ENCODE measurements around the gene P3H2. TPM values are rescaled to one million over a fixed set of nuclear protein-coding genes. Genes with fewer than 3 reads are reported as not detected.

Gene P3H2
- total and polyA plus RNA-seq, 2 of the 4 experiments (the other 2 are of a cell fraction), result 54.7 to 64.3 TPM

- POLR2A ChIA-PET (ENCODE audit: unreplicated experiment), result no interaction called here
- H3K23ac ChIP-seq (ENCODE audit: low read depth, low read length), result no peak overlapping the region
- H3K4ac ChIP-seq (ENCODE audit: low read depth, low read length), result no peak overlapping the region
- no peak overlapping the region for H3K9ac ChIP-seq (ENCODE audit: low read depth, low read length)
- no CpG with 5 or more reads among the region's 2 CpGs for WGBS, 2 experiments (ENCODE audit: extremely low coverage in 2 of 2, insufficient read length in 1 of 2)
- dilution Hi-C loops (cut with HindIII; ENCODE audit: low sequenced_read_pairs, unreplicated experiment) (no loop called here), intact Hi-C loops (cut with micrococcal nuclease) (no loop called here), in situ Hi-C loops (cut with MboI; ENCODE audit: low sequenced_read_pairs) (no loop called here)
- H2AK5ac ChIP-seq (ENCODE audit: low read depth, low read length), result no peak overlapping the region
- no peak overlapping the region for H2BK20ac ChIP-seq (ENCODE audit: low read depth, low read length)
- 0 out of 2 replicates have a peak, but pooled peaks cover 2% of the 10 kb centered on the region for H3K27me3 ChIP-seq (ENCODE audit: control insufficient read depth, insufficient read depth, low read length)
- no peak overlapping the region for H3K4me2 ChIP-seq (ENCODE audit: low read depth, low read length)
- no peak overlapping the region for H3K56ac ChIP-seq (ENCODE audit: extremely low read depth, insufficient read depth, low read length)
- no TSS peak for BruUV-seq (replicated peaks)
- no peaks in the 10 kb centered on the region for H3K36me3 ChIP-seq (ENCODE audit: control insufficient read depth, insufficient read depth, low read length)
- no peak overlapping the region for H4K91ac ChIP-seq (ENCODE audit: insufficient read depth, low read depth, low read length)
- no peak overlapping the region for H3K14ac ChIP-seq (replicated peaks; ENCODE audit: low read depth, low read length)
- H4K20me1 ChIP-seq (ENCODE audit: insufficient read depth, low read length), result no peaks in the 10 kb centered on the region
- no peak for ATAC-seq (ENCODE audit: low read depth)
- no peaks in the 10 kb centered on the region for H3K9me1 ChIP-seq (ENCODE audit: insufficient read depth, low read length)
- no peaks in the 10 kb centered on the region for H3K79me1 ChIP-seq (ENCODE audit: low read depth in 1 of 2, low read length in 2 of 2)
- H2AFZ ChIP-seq (replicated peaks; ENCODE audit: low read length, poor library complexity), result no peak overlapping the region
- no peak overlapping the region for H3K27ac ChIP-seq (ENCODE audit: insufficient read depth, low read length)
- TF ChIP-seq CHD1 (IDR thresholded peaks at IDR 0.05; ENCODE audit: low read depth, low read length) (no peak), RAD21 (IDR thresholded peaks at IDR 0.05; ENCODE audit: low read length) (no peak), MAFK (IDR thresholded peaks at IDR 0.05; ENCODE audit: low read depth, low read length) (no peak), FOS (IDR thresholded peaks at IDR 0.05; ENCODE audit: low read depth, low read length) (no peak), MXI1 (IDR thresholded peaks at IDR 0.05; ENCODE audit: borderline replicate concordance, low read depth, low read length) (no peak), NFE2L2 (IDR thresholded peaks at IDR 0.05; ENCODE audit: low read depth, low read length) (no peak), MAZ (IDR thresholded peaks at IDR 0.05; ENCODE audit: borderline replicate concordance, low read depth, low read length) (no peak), RFX5 (IDR thresholded peaks at IDR 0.05; ENCODE audit: low read depth, low read length) (no peak), RCOR1 (IDR thresholded peaks at IDR 0.05; ENCODE audit: insufficient replicate concordance, low read length) (no peak)
- TF ChIP-seq, protein P1, sequence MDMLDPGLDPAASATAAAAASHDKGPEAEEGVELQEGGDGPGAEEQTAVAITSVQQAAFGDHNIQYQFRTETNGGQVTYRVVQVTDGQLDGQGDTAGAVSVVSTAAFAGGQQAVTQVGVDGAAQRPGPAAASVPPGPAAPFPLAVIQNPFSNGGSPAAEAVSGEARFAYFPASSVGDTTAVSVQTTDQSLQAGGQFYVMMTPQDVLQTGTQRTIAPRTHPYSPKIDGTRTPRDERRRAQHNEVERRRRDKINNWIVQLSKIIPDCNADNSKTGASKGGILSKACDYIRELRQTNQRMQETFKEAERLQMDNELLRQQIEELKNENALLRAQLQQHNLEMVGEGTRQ (IDR thresholded peaks at IDR 0.05; ENCODE audit: low read depth, low read length), result no peak
- no peak overlapping the region for H3K4me3 ChIP-seq (ENCODE audit: insufficient read depth, low read depth, low read length)
- no peak overlapping the region for H2BK5ac ChIP-seq (ENCODE audit: low read depth, low read length, poor library complexity, severe bottlenecking)
- CTCF ChIA-PET, result no interaction called here
- no peaks in the 10 kb centered on the region for H3K4me1 ChIP-seq (ENCODE audit: control insufficient read depth, insufficient read depth, low read length)
- H2AK9ac ChIP-seq (replicated peaks; ENCODE audit: low read depth, low read length, poor library complexity), result no peak overlapping the region
- H3K18ac ChIP-seq (ENCODE audit: low read depth, low read length), result no peak overlapping the region
- no peak overlapping the region for H2BK120ac ChIP-seq (ENCODE audit: low read depth, low read length)
- no peak overlapping the region for H4K5ac ChIP-seq (ENCODE audit: low read depth, low read length)
- DNase-seq, result no peak
- H2BK15ac ChIP-seq (ENCODE audit: low read depth, low read length), result no peak overlapping the region
- 0 out of 2 replicates have a peak, but pooled peaks cover 1% of the 10 kb centered on the region for H3K9me3 ChIP-seq (ENCODE audit: control insufficient read depth, insufficient read depth, low read length)
- H4K8ac ChIP-seq (ENCODE audit: low read depth in 2 of 2, low read length in 2 of 2), result no peak overlapping the region
These were observed 37.6 kb upstream of the P3H2 start for GRCh38 chr3:190158261-190158660.

Measured in IMR-90 (cell line).